Type B pancreatic cell (in vitro differentiated cells): ENCODE results near the gene NOMO2. TPM values are rescaled to one million over a fixed set of nuclear protein-coding genes. Genes with fewer than 3 reads are reported as not detected.
"Not testable (repeated sequence)": the region's sequence is repeated elsewhere in the genome, so short reads cannot be mapped to it uniquely, and the experiment has no call there.

ENCODE experiments used
- DNase-seq: peaks from one replicate; pipeline ENCODE4 v3.0.0; 2021; ENCODE audit warnings: mixed read lengths; ENCODE audit not compliant: unreplicated experiment; ENCODE audit errors: extremely low spot score
- H3K27ac Mint-ChIP-seq: 2 replicates; pipeline ENCODE4 v1.8.0; 2021; ENCODE audit warnings: mild to moderate bottlenecking, mixed read lengths
- H3K27me3 Mint-ChIP-seq: 2 replicates; pipeline ENCODE4 v1.8.0; 2021; ENCODE audit warnings: mixed read lengths
- H3K36me3 Mint-ChIP-seq: 2 replicates; pipeline ENCODE4 v1.8.0; 2021; ENCODE audit warnings: mixed read lengths
- H3K4me1 Mint-ChIP-seq: one replicate; pipeline ENCODE4 v1.8.0; 2021; ENCODE audit warnings: mixed read lengths; ENCODE audit not compliant: unreplicated experiment
- H3K4me3 Mint-ChIP-seq: 2 replicates; pipeline ENCODE4 v1.8.0; 2021; ENCODE audit warnings: mild to moderate bottlenecking, mixed read lengths
- H3K9me3 Mint-ChIP-seq: 2 replicates; pipeline ENCODE4 v1.8.0; 2021; ENCODE audit warnings: mixed read lengths
- CTCF ChIP-seq: fragments of 200-600 bp; sonication (generic); conservative IDR thresholded peaks from 2 replicates; pipeline ENCODE4 v1.5.0; 2021; ENCODE audit warnings: antibody characterized with exemption, mild to moderate bottlenecking
- total RNA-seq: library from RNA; stranded (reverse); gene quantifications from 2 replicates; pipeline ENCODE4 v1.2.1, GENCODE V29; 2021; ENCODE audit warnings: low replicate concordance

Gene NOMO2
- total RNA-seq, 1 donor from 2014 or later, result 90.5 TPM

GRCh38 chr16:18537004-18537403 lies 24.9 kb downstream of the NOMO2 start:
- H3K9me3 Mint-ChIP-seq, H3K4me1 Mint-ChIP-seq, H3K27me3 Mint-ChIP-seq, DNase-seq, H3K36me3 Mint-ChIP-seq, H3K27ac Mint-ChIP-seq, H3K4me3 Mint-ChIP-seq: not testable (repeated sequence)
- peak; percentile 61 for TF ChIP-seq CTCF

DNA sequence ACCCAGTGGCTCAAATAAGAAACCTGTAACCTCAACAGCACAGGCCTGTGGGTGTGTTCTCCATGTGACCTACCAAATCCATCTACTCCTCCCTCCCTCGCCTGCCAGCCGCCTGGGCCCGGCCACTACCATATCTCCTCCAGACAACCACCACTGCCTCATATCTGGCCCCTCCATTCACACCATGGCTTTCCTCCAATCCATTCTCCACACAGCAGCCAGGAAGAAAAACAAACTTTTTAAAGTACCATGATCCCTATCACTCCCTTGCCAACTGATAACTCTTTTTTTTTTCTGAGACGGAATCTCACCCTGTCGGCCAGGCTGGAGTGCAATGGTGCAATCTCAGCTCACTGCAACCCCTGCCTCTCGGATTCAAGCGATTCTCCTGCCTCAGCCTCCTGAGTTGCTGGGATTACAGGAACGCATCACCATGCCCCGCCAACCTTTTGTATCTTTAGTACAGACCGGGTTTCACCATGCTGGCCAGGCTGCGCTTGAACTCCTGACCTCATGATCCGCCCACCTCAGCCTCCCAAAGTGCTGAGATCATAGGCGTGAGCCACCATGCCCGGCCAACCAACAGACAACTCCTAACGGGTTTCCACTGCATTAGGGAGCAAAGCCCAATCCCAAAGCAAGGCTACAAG lies 26.3 kb downstream of the NOMO2 start:
- not testable (repeated sequence) for H3K36me3 Mint-ChIP-seq, H3K9me3 Mint-ChIP-seq, H3K4me3 Mint-ChIP-seq, H3K27me3 Mint-ChIP-seq, H3K4me1 Mint-ChIP-seq, DNase-seq, H3K27ac Mint-ChIP-seq

GRCh38 chr16:18534308-18534707 lies 27.6 kb downstream of the NOMO2 start:
- not testable (repeated sequence) for H3K9me3 Mint-ChIP-seq, H3K4me1 Mint-ChIP-seq, DNase-seq, H3K36me3 Mint-ChIP-seq, H3K4me3 Mint-ChIP-seq, H3K27ac Mint-ChIP-seq, H3K27me3 Mint-ChIP-seq

GRCh38 chr16:18531323-18531722 lies 30.6 kb downstream of the NOMO2 start:
- not testable (repeated sequence) for DNase-seq, H3K4me1 Mint-ChIP-seq, H3K9me3 Mint-ChIP-seq, H3K36me3 Mint-ChIP-seq, H3K27me3 Mint-ChIP-seq, H3K27ac Mint-ChIP-seq, H3K4me3 Mint-ChIP-seq

DNA sequence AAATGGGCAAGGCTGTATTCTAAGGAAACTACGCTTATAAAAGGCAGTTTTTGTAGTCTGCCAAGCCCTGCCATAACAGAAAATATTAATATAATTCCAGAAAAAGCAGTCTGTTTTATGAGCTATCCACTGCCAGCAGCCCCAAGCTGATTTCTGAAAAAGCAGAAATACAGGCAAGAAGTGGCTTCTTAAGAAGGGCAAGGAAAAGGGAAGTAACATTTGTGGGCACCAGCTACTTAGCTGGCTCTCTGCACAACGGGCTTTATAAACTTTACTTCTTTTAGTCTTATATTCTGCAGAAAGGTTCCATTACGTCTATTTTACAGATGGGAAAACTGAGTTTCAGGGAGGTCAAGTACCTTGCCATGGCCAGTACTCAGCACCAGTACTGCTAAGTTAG lies 31.6 kb downstream of the NOMO2 start:
- H3K9me3 Mint-ChIP-seq, H3K4me1 Mint-ChIP-seq, H3K27ac Mint-ChIP-seq, H3K4me3 Mint-ChIP-seq, DNase-seq, H3K27me3 Mint-ChIP-seq, H3K36me3 Mint-ChIP-seq: not testable (repeated sequence)

GRCh38 chr16:18526547-18526946 lies 35.4 kb downstream of the NOMO2 start:
- not testable (repeated sequence) for DNase-seq, H3K27ac Mint-ChIP-seq, H3K4me1 Mint-ChIP-seq, H3K36me3 Mint-ChIP-seq, H3K4me3 Mint-ChIP-seq, H3K9me3 Mint-ChIP-seq, H3K27me3 Mint-ChIP-seq

DNA sequence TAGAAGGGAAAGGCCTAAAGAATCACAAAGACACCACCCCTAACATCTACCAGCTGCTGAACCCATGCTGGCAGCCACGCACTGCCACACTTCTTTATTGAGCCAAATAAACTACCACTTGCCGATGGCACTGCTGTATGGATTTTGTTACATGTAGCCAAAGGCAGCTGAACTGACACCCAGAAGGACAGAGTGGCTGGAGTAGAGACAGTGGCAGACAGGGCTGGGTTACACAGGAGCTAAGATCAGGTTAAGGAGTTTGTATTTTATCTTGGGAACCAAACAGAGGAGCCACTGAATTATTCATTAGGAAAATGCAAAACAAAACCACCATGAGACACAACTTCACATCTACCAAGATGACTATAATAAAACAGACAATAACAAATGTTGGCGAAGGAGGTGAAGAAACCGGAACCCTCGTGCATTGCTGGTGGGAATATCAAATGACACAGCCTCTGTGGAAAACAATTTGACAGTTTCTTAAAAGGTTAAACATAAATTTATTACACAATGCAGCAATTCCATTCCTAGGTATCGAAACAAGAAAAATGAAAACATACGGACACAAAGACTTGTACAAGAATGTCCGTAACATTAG lies 35.9 kb downstream of the NOMO2 start:
- H3K27me3 Mint-ChIP-seq, H3K27ac Mint-ChIP-seq, H3K36me3 Mint-ChIP-seq, H3K9me3 Mint-ChIP-seq, DNase-seq, H3K4me3 Mint-ChIP-seq, H3K4me1 Mint-ChIP-seq: not testable (repeated sequence)

DNA sequence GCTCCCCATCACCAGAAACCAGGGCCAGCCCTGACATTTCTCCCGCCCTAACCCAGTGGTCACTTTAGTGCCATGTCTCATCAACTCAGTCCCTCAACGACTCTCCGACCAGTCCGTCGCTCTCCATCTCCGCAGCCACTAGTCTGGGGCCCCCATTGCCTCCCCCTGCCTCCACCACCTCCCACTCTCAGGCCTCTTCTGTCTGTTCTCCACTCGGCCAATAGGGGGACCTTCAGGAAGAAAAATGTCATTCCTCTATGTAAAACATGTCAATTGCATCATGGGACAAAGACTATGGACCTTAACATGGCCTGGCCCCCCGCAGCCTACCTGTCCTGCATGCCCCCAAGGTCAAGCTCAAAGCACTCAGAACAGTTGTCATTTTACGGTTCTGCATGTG lies 39.3 kb downstream of the NOMO2 start:
- not testable (repeated sequence) for H3K4me1 Mint-ChIP-seq, H3K4me3 Mint-ChIP-seq, DNase-seq, H3K36me3 Mint-ChIP-seq, H3K27me3 Mint-ChIP-seq, H3K27ac Mint-ChIP-seq, H3K9me3 Mint-ChIP-seq

DNA sequence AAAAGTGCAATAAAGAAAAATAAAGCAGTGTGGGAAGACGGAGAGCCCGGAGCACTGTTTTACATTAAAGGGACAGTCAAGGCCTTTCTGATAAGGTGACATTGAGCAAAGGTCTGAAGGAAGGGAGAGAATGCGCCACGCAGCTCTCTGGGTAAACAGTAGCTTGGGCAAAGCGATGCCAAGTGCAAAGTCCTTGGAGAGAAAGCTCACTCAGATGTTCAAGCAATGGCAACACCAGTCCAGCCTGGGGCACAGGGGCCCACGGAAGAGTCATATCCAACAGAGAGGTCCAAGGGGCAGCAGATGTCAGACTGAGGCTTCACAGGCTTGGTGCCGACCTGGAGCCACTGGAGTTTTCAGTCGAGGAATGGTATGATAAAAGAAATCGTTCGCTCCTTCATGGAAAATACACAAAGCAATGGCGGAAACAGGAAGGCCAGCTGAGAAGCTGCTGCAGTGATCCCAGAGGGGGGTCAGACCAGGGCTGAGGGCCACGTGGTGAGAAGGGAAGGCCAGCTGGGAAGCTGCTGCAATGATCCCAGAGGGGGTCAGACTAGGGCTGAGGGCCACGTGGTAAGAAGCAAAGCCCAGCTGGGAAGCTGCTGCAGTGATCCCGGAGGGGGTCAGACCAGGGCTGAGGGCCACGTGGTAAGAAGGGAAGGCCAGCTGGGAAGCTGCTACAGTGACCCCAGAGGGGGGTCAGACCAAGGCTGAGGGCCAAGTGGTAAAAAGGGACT lies 40.3 kb downstream of the NOMO2 start:
- H3K4me1 Mint-ChIP-seq, H3K4me3 Mint-ChIP-seq, H3K27me3 Mint-ChIP-seq, DNase-seq, H3K9me3 Mint-ChIP-seq, H3K36me3 Mint-ChIP-seq, H3K27ac Mint-ChIP-seq: not testable (repeated sequence)

DNA sequence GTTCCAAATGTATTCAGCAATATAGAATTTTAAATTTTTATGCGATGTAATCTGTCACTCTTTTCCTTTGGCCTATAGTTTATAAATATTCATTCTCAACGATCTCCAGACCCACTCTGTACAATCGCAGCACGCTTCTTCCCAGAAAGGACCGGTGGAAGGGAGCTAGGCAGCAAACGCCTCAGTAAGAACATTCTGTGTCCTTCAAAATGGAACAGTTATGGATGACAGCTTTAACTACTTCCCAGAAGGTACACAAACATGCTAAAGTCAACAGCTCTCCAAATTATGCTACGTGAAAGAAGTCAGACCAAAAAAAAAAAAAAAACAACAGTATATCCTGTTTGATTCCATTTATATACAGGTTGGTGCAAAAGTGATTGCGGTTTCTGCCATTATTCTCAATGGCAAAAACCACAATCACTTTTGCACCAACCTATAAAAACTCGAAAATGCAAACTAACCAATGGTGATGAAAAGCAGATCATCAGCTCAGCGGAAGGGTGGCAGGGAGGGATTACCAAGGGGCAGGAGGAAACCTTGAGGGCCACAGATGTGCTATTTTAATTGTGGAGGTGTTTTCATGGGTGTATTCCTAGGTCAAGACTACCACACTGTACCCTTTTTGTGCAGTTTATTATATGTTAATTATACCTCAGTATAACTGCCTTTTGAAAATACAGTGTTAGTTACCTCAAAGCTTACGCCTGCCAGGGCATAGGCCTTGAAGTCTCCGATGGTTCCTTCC lies 43.2 kb downstream of the NOMO2 start:
- not testable (repeated sequence) for H3K36me3 Mint-ChIP-seq, H3K4me1 Mint-ChIP-seq, H3K4me3 Mint-ChIP-seq, H3K27ac Mint-ChIP-seq, DNase-seq, H3K27me3 Mint-ChIP-seq, H3K9me3 Mint-ChIP-seq

DNA sequence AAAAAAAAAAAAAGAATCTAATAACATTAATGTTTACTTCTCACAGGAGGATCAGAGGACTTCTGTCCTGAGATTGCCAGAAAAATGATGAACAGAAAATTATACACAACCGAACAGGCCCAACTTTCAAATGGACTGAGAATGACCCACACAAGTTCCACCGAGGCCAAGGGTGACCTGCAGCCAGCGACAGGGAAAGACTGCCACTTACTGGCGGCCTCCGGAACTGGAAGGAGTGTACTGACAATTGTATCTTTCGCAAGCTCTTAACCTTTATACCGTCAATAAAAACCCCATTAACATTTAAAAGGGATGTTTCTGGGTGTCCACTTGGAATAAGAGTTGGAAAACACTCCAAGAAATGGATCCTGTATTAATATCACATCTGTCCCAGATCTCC lies 63.5 kb downstream of the NOMO2 start:
- H3K9me3 Mint-ChIP-seq, H3K4me3 Mint-ChIP-seq, DNase-seq, H3K27me3 Mint-ChIP-seq, H3K27ac Mint-ChIP-seq, H3K4me1 Mint-ChIP-seq, H3K36me3 Mint-ChIP-seq: not testable (repeated sequence)

DNA sequence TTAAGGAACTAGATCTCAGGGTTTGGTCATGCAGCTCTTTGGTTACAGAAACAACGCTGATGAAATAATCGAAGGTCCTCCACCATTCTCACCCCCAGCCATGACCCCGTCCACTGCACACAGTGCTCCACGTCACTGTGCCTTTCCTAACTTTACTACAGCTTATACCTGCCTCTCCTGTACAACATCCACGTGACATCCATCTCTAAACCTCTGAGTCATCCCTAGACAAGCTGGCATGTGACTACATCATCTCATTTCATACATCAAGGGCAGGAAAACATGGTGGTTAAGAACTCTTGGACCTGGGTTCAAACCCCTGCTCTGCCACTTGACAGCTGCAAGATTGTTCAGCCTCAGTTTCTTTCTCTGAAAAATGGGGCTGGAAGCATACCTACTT lies 64.9 kb downstream of the NOMO2 start:
- not testable (repeated sequence) for H3K27me3 Mint-ChIP-seq, H3K4me3 Mint-ChIP-seq, H3K9me3 Mint-ChIP-seq, H3K36me3 Mint-ChIP-seq, H3K27ac Mint-ChIP-seq, H3K4me1 Mint-ChIP-seq, DNase-seq
